Tongue (tissue), 2 donors: ENCODE measurements around the gene RFC5. TPM values are rescaled to one million over a fixed set of nuclear protein-coding genes. Genes with fewer than 3 reads are reported as not detected.

Source experiments
- small RNA-seq: library from RNA; depleted of rRNA; stranded (forward); fragments of <200 nt; gene quantifications from one replicate; pipeline ENCODE3, GENCODE V24; 2014; ENCODE audit warnings: low replicate concordance
- total RNA-seq: library from RNA; depleted of rRNA; stranded (reverse); fragments of >200 nt; gene quantifications from one replicate; pipeline ENCODE4 v1.2.3, GENCODE V29; 2014

The RFC5 gene
- total RNA-seq, 1 donor from 2014 or later, result 20.0 TPM

Small RNAs within 50 kb of the gene (small RNA-seq; reads per million reads assigned to genes)
- not detected for gene AC131159.1

Other genes starting within 250 kb of the RFC5 start
- gene KSR2, start 47.7 kb upstream of the RFC5 start, total RNA-seq, result 0.10 TPM
- gene WSB2, start 44.5 kb downstream of the RFC5 start, total RNA-seq, result 67.3 TPM
- gene VSIG10, start 87.3 kb downstream of the RFC5 start, total RNA-seq, result 17.3 TPM
- gene PEBP1, start 119.4 kb downstream of the RFC5 start, total RNA-seq, result 147 TPM